PC-3 (cell line): ENCODE measurements around the gene IGFBP4. TPM values are rescaled to one million over a fixed set of nuclear protein-coding genes. Genes with fewer than 3 reads are reported as not detected.

Source experiments
- ATAC-seq: fragments of 200-7000 bp; cut with Tn5 transposase; 2 replicates; pipeline ENCODE4 v1.9.1; 2020; ENCODE audit warnings: mild to moderate bottlenecking, moderate library complexity
- BruUV-seq: library from RNA; stranded (reverse); fragments of 400-500 nt; replicated peaks from 2 replicates; lab custom pipeline; 2021; lab: Mats Ljungman, UMichigan
- CTCF ChIA-PET: fragments of 300-600 bp; sonication (Branson Sonifier 250); formaldehyde crosslinking; loops from one replicate; lab custom pipeline; 2022; ENCODE audit warnings: antibody characterized with exemption; lab: Charles Lee
- POLR2A ChIA-PET: fragments of 300-600 bp; sonication (Branson Sonifier 250); formaldehyde crosslinking; loops from one replicate; lab custom pipeline; 2022; ENCODE audit warnings: antibody characterized with exemption; ENCODE audit not compliant: unreplicated experiment; lab: Charles Lee
- DNase-seq: peaks from one replicate; pipeline ENCODE4 v3.0.0-alpha.2; 2015
- H2AFZ ChIP-seq: fragments of 300-600 bp; sonication (generic); 2 replicates; pipeline ENCODE4 v1.6.0; 2016; ENCODE audit warnings: antibody characterized with exemption, low read length
- H3F3A ChIP-seq: fragments of 300-600 bp; sonication (generic); one replicate; pipeline ENCODE4 v1.6.0; 2017; ENCODE audit warnings: antibody characterized with exemption, low read length, control low read depth, mild to moderate bottlenecking; ENCODE audit not compliant: unreplicated experiment
- H3K27ac ChIP-seq: fragments of 300-600 bp; sonication (generic); 2 replicates; pipeline ENCODE4 v1.5.1; 2016; ENCODE audit warnings: mild to moderate bottlenecking, low read length
- H3K27me3 ChIP-seq: fragments of 300-600 bp; sonication (generic); 2 replicates; pipeline ENCODE4 v1.6.1; 2016; ENCODE audit warnings: low read length, mixed read lengths
- H3K36me3 ChIP-seq: fragments of 300-600 bp; sonication (generic); 2 replicates; pipeline ENCODE4 v1.6.1; 2016; ENCODE audit warnings: low read depth, mixed run types, low read length, mixed read lengths
- H3K4me1 ChIP-seq: fragments of 300-600 bp; sonication (generic); 2 replicates; pipeline ENCODE4 v1.5.1; 2016; ENCODE audit warnings: low read length; ENCODE audit not compliant: insufficient read depth
- H3K4me2 ChIP-seq: fragments of 300-600 bp; sonication (generic); 2 replicates; pipeline ENCODE4 v1.6.0; 2016; ENCODE audit warnings: low read length
- H3K4me3 ChIP-seq: fragments of 300-600 bp; sonication (generic); 2 replicates; pipeline ENCODE4 v1.5.1; 2016; ENCODE audit warnings: mild to moderate bottlenecking, low read length, mixed read lengths
- H3K79me2 ChIP-seq: fragments of 300-600 bp; sonication (generic); 2 replicates; pipeline ENCODE4 v1.6.1; 2017; ENCODE audit warnings: low read length, mixed read lengths
- H3K9ac ChIP-seq: fragments of 300-600 bp; sonication (generic); 2 replicates; pipeline ENCODE4 v1.6.0; 2016; ENCODE audit warnings: mild to moderate bottlenecking, low read length
- H3K9me2 ChIP-seq: fragments of 300-600 bp; sonication (generic); replicated peaks from 2 replicates; pipeline ENCODE4 v1.6.1; 2016; ENCODE audit warnings: mixed run types, low read length, mixed read lengths
- H3K9me3 ChIP-seq: fragments of 300-600 bp; sonication (generic); 2 replicates; pipeline ENCODE4 v1.6.1; 2016; ENCODE audit warnings: low read length, mixed read lengths
- H4K20me1 ChIP-seq: fragments of 300-600 bp; sonication (generic); 2 replicates; pipeline ENCODE4 v1.6.1; 2016; ENCODE audit warnings: low read length, mixed read lengths
- EZH2 ChIP-seq: fragments of 300-600 bp; sonication (generic); IDR thresholded peaks from one replicate; pipeline ENCODE4 v1.6.1; 2017; ENCODE audit warnings: antibody characterized with exemption, mild to moderate bottlenecking, low read length; ENCODE audit not compliant: unreplicated experiment
- EZH2phosphoT487 ChIP-seq: fragments of 300-600 bp; sonication (generic); IDR thresholded peaks from 2 replicates; pipeline ENCODE4 v1.6.1; 2018; ENCODE audit warnings: mild to moderate bottlenecking, antibody characterized with exemption, low read length, borderline replicate concordance
- intact Hi-C: fragments of 100-400 bp; cut with micrococcal nuclease; formaldehyde crosslinking; loops from 2 replicates; pipeline ENCODE4 v1.9.0; 2023
- total RNA-seq: library from RNA; depleted of rRNA; stranded (reverse); fragments of >200 nt; gene quantifications from 2 replicates; pipeline ENCODE4 v1.2.3, GENCODE V29; 2014
- TF ChIP-seq, protein P1 (sequence below): fragments of 300-600 bp; sonication (generic); conservative IDR thresholded peaks from 2 replicates; pipeline ENCODE4 v1.5.1; 2017; ENCODE audit warnings: antibody characterized with exemption, low read depth, mild to moderate bottlenecking, low read length

Gene IGFBP4
- total RNA-seq, 1 experiment from 2014 or later: 164 TPM

DNA sequence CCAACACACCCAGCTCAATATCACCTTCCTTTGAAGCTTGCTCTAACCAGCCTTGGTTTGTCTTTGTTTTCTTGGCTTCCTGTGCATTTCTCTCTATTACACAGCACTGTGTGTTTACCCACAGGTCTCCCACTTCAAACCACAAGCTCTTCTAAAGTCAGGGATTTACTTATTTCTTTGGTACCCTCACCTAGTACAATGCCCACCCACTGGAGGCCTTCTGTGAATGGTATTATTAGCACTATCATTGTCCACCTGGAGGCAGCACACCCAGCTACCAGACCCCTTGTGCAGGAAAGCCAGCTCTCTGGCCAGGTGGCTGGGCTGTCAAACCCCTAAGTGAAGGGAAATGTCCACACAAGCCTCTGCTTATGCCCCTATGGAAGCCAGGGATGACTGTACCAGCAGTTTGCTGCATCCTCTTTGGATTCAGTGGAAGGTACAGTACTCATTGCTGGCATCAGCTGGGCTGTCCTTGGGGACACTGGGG, 16.2 kb upstream of the IGFBP4 start:
- no TSS peak for BruUV-seq
- no peak for ATAC-seq
- Histone ChIP-seq H2AFZ (no peak overlapping the region), H3K27ac (no peak overlapping the region), H3K79me2 (no peaks in the 10 kb centered on the region), H3K9ac (no peak overlapping the region), H3K36me3 (no peaks in the 10 kb centered on the region), H3F3A (no peaks in the 10 kb centered on the region), H3K27me3 (no peaks in the 10 kb centered on the region), H3K9me2 (no peaks in the 10 kb centered on the region), H3K9me3 (no peaks in the 10 kb centered on the region), H3K4me3 (no peak overlapping the region), H3K4me1 (peaks cover 5% of the 10 kb centered on the region), H3K4me2 (no peak overlapping the region), H4K20me1 (no peaks in the 10 kb centered on the region)
- POLR2A ChIA-PET: no interaction called here
- intact Hi-C loops: no loop called here
- CTCF ChIA-PET: no interaction called here
- TF ChIP-seq, protein P1, sequence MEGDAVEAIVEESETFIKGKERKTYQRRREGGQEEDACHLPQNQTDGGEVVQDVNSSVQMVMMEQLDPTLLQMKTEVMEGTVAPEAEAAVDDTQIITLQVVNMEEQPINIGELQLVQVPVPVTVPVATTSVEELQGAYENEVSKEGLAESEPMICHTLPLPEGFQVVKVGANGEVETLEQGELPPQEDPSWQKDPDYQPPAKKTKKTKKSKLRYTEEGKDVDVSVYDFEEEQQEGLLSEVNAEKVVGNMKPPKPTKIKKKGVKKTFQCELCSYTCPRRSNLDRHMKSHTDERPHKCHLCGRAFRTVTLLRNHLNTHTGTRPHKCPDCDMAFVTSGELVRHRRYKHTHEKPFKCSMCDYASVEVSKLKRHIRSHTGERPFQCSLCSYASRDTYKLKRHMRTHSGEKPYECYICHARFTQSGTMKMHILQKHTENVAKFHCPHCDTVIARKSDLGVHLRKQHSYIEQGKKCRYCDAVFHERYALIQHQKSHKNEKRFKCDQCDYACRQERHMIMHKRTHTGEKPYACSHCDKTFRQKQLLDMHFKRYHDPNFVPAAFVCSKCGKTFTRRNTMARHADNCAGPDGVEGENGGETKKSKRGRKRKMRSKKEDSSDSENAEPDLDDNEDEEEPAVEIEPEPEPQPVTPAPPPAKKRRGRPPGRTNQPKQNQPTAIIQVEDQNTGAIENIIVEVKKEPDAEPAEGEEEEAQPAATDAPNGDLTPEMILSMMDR: no peak
- no peak for TF ChIP-seq EZH2phosphoT487
- no peak for TF ChIP-seq EZH2
- no peak for DNase-seq

DNA sequence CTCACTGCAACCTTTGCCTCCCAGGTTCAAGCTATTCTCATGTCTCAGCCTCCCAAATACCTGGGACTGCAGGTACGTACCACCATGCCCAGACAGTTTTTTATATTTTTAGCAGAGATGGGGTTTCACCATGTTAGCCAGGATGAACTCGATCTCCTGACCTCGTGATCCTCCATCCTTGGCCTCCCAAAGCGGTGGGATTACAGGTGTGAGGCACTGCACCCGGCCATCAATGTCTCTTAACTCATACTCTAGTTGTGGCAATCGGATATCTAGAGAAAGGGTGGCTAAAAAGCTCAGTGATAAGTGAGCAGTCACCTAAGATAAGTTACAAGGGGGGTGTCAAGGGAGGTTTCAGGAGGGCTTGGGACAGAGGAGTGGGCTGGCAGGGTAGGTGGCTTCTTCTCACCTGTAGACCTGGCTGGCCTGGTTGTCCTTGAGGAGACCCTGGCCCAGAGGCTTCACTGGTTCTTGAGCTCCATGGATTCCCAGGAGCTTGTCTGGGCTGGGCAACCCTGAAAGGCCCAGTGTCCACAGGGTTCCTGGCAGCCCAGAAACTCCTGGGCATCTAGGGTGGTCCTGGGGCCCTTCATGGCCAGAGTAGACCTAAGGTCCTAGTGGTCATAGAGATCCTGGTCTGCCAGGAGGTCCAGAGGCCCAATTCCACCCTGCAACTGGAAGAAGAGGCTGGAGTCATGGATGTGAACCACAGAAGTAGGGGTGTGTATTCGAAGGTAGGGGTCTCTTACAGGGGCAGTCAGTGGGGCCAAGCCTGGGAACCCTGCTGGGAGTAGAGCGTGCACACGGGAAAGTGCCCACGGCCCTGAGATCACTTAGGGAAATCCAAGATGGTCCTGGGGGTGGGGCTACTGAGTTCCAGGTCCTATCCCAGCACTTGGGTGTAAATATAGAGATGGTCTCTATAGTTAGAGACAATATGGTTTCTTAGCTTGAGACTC, 12.7 kb upstream of the IGFBP4 start:
- no peaks in the 10 kb centered on the region for H3K27me3 ChIP-seq
- no peaks in the 10 kb centered on the region for H3K9me3 ChIP-seq
- ATAC-seq: no peak
- H3F3A ChIP-seq: no peaks in the 10 kb centered on the region
- H3K36me3 ChIP-seq: no peaks in the 10 kb centered on the region
- H3K4me1 ChIP-seq: no peaks in the 10 kb centered on the region
- no peak overlapping the region for H3K4me2 ChIP-seq
- intact Hi-C loops: no loop called here
- no peak overlapping the region for H2AFZ ChIP-seq
- no peaks in the 10 kb centered on the region for H4K20me1 ChIP-seq
- TF ChIP-seq, protein P1: no peak
- no peak for TF ChIP-seq EZH2phosphoT487
- TF ChIP-seq EZH2: no peak
- no peak overlapping the region for H3K9ac ChIP-seq
- no peaks in the 10 kb centered on the region for H3K9me2 ChIP-seq
- CTCF ChIA-PET: no interaction called here
- no peak overlapping the region for H3K27ac ChIP-seq
- no peak for DNase-seq
- POLR2A ChIA-PET: no interaction called here
- H3K79me2 ChIP-seq: no peaks in the 10 kb centered on the region
- H3K4me3 ChIP-seq: no peak overlapping the region
- no TSS peak for BruUV-seq

DNA sequence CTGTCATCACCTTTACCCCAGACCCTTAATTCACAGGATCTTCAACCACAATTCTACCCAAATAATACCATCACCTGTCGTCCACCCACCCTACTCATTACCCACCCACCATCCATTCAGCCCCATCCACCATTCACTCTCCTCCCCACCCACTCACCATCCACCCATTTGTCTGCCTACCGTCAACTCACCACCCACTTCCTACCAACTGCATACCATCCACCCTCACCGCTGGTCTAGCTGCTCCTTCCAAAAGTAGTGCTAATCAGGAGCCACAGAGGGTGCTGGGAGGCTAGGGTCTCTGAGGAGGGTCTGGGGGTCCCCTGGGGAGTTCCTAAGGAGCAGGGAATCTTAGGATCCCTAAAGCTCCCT, 12.0 kb upstream of the IGFBP4 start:
- no peak for ATAC-seq
- BruUV-seq: no TSS peak
- intact Hi-C loops: no loop called here
- TF ChIP-seq EZH2 (no peak), EZH2phosphoT487 (no peak)
- TF ChIP-seq, protein P1: no peak
- H3K27ac ChIP-seq: no peak overlapping the region
- POLR2A ChIA-PET: no interaction called here
- H2AFZ ChIP-seq: no peak overlapping the region
- H3K4me3 ChIP-seq: no peak overlapping the region
- no peak for DNase-seq
- no peaks in the 10 kb centered on the region for H3F3A ChIP-seq
- H3K9me2 ChIP-seq: no peaks in the 10 kb centered on the region
- H3K27me3 ChIP-seq: no peaks in the 10 kb centered on the region
- no peaks in the 10 kb centered on the region for H3K9me3 ChIP-seq
- no peaks in the 10 kb centered on the region for H4K20me1 ChIP-seq
- CTCF ChIA-PET: no interaction called here
- no peak overlapping the region for H3K9ac ChIP-seq
- H3K36me3 ChIP-seq: no peaks in the 10 kb centered on the region
- no peak overlapping the region for H3K4me2 ChIP-seq
- H3K4me1 ChIP-seq: no peaks in the 10 kb centered on the region
- H3K79me2 ChIP-seq: no peaks in the 10 kb centered on the region
